ENCODE data around the gene KLF4.

GRCh38 chr9:107462691-107463090 is 26.9 kb downstream of the KLF4 start:
- TF ChIP-seq CTCF (IDR thresholded peaks at IDR 0.05; ENCODE audit: insufficient read depth, low read length), result no peak
- TF ChIP-seq POLR2AphosphoS5 (IDR thresholded peaks at IDR 0.05; ENCODE audit: low read depth), result no peak
- no peak for TF ChIP-seq SPI1 (IDR thresholded peaks at IDR 0.05; ENCODE audit: borderline replicate concordance, low read depth)
- TF ChIP-seq REST (IDR thresholded peaks at IDR 0.05; ENCODE audit: insufficient replicate concordance, low read depth), result no peak

All from HL-60 (cell line).